HG03103 (cell line): ENCODE results near the gene DENND4A.
"Not testable (repeated sequence)": the region's sequence is repeated elsewhere in the genome, so short reads cannot be mapped to it uniquely, and the experiment has no call there.

Experiments
- ATAC-seq: cut with Tn5 transposase; IDR thresholded peaks from one replicate; pipeline ENCODE4 v1.9.1; 2021; ENCODE audit warnings: low read depth; ENCODE audit not compliant: unreplicated experiment

The DENND4A gene

DNA sequence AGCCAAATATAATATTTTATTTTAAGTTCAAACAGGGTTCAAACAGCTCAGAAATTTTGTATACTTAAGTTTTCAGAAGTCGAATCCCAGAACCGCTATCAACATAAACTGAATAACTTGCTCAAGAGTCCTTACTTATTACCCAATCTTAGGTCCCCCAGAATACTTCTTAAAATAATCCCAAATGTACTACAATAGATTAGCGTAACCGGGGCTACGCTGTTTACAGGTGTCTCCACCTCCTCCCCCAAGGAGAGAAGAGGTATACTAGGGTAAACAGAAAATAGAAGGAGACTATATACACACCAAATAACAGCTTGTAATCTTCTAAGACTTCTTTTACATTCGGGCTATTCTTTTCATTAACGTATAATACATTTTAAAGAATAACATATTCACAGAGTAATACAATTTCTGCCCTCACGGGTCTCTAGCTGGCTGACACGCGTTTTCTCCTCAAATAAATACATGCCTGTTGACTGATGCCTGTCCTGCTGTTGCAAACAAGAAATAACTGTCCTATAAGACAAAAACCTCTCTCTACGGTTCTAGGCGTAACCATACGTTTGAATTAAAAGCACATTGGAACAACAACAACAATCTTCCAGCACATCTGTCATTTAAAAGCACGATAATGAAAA is 1.3 kb downstream of the DENND4A start:
- ATAC-seq: no peak

DNA sequence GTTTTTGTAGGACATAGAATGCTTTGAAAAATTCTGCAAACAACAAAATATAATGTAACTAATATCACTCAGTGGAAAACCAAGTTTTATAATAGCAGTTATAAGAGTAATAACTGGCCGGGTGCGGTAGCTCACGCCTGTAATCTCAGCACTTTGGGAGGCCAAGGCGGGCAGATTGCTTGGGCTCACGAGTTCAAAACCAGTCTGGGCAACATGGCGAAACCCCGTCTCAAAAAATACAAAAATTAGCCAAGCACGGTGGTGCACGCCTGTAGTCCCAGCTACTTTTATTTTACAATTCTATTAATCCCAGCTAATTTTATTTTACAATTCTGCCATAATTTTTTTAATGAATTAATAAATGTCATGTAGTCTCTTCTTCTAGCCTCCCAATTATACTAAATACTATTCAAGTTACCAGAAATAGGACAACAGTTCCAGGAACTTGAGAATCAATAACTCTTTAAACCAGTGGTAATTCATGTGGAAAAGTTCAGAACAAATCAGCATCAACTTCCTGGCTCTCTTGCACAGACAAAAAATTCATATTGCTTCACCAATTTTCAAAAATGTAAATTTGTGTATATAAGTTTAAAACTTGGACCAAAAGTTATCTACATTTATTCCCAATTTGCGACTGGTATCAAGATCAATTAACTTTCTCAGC is 2.2 kb downstream of the DENND4A start:
- no peak for ATAC-seq

DNA sequence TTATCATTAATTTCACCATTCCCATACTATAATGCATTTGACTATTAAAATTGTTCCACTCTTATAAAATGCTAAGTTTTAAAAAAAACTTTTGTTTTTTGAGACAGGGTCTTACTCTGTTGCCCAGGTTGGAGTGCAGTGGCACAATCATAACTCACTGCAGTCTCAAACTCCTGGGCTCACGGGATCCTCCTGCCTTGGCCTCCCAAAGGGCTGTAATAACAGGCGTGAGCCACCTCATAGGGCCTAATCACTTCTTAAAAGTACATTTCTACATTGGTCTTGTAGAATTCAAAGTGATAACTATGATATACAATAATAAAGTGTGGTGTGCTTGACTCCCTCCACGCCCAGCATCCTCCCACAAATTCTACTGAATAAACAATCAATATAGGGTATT is 3.0 kb downstream of the DENND4A start:
- no peak for ATAC-seq

DNA sequence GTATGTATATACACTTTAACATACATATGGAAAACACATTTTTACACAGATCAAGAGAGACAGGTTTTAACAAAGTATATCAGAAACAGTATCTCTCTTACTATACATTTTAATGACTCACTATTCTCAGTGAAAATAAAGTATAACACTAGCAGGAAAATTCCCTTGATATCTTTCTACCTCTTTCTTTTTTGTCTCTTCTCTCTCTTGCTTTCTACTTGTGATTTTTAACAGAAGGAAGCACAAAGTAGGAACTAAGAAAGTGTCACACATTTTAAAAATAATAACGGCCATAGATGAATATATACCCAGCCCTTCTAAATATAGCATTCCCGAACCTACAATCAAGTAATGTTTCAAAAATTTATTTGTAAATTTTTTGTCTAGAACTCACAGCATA is 4.8 kb downstream of the DENND4A start:
- ATAC-seq: no peak

DNA sequence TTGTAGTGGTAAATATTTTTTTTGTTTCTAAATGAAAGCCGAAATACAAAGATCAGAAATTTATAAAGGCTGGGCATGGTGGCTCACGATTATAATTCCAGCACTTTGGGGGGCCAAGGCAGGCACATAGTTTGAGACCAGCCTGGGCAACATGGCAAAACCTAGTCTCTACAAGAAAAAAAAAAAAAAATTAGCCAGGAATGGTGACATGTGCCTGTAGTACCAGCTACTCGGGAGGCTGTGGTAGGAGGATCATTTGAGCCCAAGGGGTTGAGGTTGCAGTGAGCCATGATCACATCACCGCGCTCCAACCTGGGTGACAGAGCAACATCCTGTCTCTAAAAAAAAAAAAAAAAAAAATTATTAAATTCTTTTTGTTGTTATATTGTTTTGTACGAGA is 6.9 kb downstream of the DENND4A start:
- no peak for ATAC-seq

DNA sequence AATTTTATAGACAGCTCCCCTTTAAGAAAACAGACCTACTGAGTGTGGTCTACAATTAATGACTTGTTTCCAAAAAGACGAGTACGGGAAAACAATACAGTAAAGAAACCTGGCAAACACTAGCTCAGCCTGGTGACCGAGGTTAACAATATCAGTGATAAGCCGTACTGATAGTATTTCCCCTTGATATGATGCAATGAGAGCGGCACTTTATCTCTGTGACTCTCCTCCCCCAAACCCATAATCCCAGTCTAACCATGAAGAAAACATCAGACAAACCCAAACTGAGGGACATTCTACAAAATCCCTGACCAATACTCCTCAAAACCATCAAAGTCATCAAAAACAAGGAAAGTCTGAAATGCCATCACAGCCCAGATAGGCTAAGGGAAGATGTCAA is 8.2 kb downstream of the DENND4A start:
- ATAC-seq: no peak

DNA sequence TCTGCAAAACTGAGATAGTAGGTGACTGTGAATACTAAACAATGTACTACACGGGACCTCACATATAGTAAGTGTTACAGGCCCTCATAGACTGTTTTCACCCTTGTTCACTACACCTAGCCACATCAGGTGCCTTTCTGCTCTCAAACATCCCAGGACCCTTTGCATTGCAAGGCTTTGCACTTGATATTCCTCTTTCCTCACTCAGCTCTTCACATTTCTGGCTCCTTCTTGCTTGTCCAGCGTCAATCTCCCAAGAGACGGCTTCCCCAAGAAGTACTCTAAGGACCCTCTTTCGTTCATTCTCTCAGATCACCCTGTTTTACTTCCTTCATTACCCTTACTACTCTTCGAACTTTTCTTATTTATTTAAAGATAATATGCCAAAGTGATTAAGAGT is 10.0 kb downstream of the DENND4A start:
- ATAC-seq: no peak

DNA sequence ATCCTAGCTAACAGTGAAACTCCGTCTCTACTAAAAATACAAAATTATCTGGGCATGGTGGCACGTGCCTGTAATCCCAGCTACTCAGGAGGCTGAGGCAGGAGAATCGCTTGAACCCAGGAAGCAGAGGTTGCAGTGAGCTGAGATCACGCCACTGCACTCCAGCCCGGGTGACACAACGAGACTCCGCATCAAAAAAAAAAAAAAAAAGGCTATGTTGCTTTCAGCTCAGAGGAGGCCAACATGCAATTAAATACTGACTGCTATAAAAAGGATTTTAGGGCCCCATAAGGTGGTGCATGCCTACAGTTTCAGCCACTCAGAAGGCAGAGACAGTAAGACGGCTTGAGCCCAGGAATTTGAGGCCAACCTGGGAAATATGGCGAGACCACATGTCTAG is 13.4 kb downstream of the DENND4A start:
- not testable (repeated sequence) for ATAC-seq

DNA sequence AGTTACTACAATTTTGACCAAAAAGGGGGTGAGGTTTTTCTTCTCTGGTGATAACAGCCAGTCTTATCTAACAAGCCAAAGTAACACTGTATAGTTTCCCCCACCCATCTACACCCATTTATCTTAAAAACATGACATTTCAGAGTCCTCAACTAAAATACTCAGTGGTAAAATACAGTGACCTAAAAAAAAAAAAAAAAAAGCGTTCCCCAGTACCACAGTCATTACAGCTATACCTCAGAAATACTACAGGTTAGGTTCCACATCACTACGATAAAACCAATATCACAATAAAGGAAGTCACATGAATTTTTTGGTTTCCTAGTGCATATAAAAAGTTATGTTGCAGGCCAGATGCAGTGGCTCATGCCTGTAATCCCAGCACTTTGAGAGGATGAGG is 13.8 kb downstream of the DENND4A start:
- no peak for ATAC-seq

DNA sequence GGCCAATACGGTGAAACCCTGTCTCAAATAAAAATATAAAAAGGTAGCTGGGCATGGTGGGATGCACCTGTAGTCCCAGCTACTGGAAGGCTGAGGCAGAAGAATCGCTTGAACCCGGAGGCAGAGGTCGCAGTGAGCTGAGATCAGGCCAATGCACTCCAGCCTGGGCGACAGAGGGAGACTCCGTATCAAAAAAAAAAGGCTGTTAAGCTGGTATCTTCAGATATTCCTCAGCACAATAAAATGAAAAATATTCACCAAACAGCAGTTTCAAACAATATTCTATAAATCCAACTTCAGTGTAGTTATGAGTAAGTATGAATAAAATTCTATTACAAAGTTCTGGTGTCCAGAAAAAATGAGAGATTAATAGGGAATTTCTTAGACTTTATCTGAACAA is 14.2 kb downstream of the DENND4A start:
- no peak for ATAC-seq

DNA sequence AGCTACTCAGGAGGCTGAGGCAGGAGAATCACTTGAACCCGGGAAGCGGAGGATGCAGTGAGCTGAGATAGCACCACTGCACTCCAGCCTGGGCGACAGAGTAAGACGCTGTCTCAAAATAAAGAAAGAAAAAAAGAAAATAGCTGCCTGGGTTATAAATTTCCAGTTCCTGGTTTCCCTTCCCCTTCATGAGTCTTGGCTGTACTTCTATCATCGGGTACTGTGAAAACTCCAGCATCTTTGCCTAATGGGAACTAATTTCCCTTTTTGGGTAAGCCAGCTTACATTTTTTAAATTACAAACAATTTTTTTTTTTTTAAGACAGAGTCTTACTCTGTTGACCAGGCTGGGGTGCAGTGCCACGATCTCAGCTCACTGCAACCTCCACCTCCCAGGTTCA is 15.0 kb downstream of the DENND4A start:
- ATAC-seq: no peak

DNA sequence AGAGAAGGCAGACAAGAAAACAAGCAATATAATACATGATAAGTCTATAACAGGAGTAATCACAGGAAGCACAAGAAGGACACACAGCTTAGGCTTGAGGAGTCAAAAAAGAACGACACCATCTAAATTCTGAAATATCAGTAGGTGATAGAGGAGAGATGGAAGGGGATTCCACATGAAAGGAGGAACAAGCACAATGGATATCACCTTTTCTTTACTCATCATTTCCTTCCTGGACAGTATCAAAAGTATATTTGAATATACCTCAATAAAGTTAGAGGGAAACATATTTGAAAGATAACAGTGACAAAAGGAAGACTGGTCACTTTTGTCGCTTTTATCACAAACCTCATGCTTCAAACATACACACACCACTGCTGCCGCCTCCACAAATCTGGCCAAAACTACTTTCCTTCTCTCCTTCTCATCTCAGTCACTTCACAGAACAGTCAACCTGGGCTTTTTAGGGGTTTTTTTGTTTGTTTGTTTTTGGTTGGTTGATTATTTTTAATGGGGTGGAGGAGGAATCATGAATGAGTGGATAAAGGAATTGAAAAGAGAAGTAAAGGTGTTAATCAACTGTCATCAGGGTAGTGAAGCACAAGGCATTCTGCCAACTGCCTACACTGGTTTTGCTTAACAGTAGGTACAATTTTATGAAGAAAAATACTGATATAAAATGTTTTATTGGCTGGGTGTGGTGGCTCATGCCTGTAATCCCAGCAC is 18.5 kb downstream of the DENND4A start:
- no peak for ATAC-seq

DNA sequence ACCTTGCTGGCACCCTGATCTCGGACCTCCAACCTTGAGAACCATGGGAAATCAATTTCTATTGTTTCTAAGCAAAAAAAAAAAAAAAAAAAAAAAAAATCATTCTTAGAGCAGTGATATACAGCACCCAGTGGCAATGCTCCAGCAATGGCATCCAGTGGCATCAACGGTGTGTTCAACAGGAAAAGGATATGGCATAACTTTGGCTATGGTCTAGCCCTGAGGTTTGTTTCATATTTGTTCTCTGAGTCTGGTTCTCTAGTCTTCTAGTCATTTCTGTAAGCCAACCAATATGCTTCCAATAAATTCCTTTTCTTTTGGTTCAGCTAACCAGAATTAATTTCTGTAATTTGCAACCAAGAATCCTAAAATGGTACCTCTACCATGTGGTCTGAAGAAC is 19.2 kb downstream of the DENND4A start:
- no peak for ATAC-seq

DNA sequence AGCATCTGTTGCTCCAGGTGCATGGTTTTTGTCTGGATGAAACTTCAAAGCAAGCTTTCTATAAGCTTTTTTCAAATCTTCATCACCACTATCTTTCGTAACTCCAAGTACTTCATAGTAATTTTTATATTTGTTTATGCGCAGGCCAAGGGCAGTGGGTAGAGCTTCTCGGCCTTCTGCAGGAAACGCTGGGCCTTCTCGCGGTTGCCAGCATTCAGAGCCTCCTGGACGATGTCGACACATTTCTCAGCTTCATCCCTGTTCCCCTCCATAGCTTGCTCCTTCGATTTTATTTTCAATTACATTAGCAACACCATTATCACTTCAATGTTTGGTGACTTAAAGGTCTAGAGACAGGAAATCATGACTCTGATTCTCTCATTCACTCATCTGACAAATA is 20.2 kb downstream of the DENND4A start:
- ATAC-seq: no peak

DNA sequence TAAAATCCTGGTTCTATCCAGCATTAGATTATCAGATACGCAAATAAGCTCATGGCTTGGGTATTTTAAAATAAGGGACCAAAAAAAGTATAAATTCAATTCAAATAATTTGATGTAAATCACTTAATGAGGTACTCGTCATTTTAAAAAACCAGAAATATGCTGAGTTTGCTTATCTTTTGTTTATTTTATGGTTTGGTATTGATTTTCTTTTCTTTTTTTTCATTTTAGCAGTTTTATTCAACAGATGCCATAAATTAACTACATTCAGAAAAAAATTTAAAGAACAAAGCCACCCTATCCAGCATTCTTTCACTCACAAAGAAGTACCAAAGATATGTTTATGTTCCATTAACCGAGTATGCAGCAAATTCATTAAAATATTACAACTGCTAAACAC is 22.6 kb downstream of the DENND4A start:
- no peak for ATAC-seq

DNA sequence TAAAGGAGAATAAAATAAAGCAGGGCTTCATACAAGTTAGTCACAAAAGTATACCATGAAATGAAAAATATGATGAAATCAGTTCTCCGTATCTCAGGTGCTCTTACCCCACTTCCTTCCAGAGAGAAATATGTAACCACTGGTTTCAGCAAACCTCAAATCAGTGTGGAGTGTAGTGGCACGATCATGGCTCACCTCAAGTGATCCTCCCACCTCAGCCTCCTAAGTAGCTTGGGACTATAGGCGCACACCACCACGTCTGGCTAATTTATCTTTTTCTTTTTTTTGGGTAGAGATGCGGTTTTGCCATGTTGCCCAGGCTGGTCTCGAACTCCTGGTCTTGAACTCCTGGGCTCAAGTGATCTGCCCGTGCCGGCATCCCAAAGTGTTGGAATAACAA is 24.2 kb downstream of the DENND4A start:
- no peak for ATAC-seq

DNA sequence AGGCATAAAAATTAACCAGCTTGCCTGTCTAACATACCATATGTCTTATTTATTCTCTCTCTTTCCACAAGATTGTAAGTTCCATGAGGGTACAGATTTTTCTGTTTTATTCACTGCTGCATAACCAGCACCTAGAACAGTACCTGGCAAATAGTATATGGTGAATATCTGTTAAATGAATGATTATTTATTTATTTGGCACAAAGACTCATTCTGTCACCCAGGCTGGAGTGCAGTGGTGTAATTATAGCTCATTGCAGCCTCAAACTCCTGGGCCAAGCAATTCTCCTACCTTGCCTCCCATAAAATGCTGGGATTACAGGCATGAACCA is 24.9 kb downstream of the DENND4A start:
- ATAC-seq: no peak

DNA sequence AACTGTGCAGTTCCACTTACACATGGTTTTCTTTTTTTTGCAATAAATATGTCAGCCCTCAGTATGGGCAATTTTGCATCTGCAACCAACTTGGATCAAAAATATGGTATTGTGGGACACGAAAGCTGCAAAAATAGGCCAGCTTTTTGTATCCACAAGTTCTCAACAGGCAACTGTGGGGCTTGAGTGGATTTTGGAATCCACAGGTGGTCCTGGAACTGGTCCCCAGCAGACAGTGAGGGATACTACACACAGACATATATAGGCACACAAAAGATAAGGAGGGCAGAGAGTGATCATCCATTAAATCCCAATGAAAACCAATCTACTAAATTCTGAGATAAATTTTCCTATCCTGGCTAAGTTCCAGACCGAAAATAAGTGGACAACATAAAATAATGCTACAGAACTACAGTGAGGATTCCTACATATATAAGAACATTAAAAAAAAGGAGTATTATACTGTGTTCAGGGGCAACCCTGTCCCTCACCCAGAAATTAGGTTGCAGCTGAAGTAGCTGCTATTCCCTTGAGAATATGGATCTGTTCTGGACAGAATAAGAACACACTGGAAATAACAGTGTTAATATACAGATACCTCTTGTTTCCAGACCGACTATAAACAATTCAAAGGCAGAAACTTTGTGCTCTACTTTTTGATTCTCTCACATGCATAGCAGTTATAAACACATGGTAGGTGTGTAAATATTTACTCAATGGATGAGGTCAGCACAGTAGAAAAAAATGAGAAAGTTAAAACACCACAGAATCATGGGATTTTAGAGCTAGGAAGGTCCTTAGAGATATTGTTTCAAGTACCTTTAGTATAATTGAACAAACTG is 25.4 kb downstream of the DENND4A start:
- no peak for ATAC-seq

DNA sequence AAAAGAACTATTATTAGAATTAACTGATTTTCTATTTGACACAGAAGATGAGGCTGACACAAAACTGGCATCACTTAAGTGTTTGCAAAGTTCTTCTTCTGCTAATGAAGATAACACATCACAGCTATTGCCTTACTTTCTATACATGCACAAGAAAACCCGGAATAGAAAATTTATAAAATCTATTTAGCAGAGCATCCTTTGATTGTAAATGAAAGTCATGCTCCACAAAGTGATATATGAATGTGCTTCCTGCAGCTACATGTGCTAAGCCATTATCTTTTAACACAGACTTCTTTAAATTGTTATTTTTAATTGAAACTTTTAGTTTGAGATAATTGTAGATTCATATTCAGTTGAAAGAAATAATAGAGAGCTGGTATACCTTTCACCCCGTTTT is 27.0 kb downstream of the DENND4A start:
- ATAC-seq: no peak

DNA sequence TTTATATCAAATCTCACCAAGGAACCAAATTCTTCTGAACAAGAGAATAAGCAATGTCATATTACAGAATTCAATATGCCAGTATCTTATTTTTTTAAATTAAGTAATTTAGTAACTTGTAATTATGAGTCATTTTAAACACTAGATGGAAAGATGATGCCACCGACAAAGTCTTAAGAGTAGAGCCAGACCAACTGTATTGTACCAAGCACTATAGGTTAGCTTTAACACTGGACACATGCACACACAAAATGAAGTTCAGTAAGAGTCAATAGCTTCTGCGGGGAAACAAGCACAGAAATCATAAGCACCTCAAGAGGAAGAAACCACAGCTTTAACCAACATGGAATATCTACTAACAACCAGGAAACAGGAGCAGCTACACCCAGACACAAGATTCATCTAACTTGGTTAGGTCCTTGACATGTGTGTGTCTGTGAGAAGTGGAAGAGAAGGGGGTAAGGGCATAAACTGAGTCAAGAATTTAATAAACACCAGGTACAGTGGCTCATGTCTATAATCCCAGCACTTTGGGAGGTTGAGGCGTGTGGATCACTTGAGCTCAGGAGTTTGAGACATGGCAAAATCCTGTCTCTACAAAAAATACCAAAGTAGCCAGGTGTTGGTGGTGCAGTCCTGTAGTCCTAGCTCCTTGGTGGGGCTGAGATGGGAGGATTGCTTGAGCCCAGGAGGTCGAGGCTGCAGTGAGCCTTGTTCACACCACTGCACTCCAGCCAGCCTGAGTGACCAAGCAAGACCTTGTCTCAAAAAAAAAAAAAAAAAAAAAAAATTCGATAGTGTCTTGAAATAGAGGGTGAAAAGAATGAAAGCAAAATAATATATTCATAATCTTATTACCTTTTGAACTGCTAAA is 28.9 kb downstream of the DENND4A start:
- ATAC-seq: no peak
